ENCODE results near the gene MARCKSL1.

GRCh38 chr1:32342704-32343103 lies 6.7 kb upstream of the MARCKSL1 start:
- TF ChIP-seq CTCF (optimal IDR thresholded peaks at IDR 0.05 in 1 of 3, IDR thresholded peaks at IDR 0.05 in 1 of 3, conservative IDR thresholded peaks at IDR 0.05 in 1 of 3; ENCODE audit: extremely low read depth in 1 of 3, insufficient read depth in 2 of 3, low read length in 3 of 3) (no peak), EZH2 (IDR thresholded peaks at IDR 0.05; ENCODE audit: low read length) (no peak)
